Astrocyte (in vitro differentiated cells and primary cell): Measurements from ENCODE around the gene MIXL1. TPM values are rescaled to one million over a fixed set of nuclear protein-coding genes. Genes with fewer than 3 reads are reported as not detected.

Experiments
- DNase-seq: peaks from one replicate; pipeline ENCODE4 v3.0.0-alpha.2; 2010; ENCODE audit warnings: low read depth
- FAIRE-seq: peaks from 2 replicates; lab custom pipeline; 2011; peaks lifted over from hg19 to GRCh38; lab: Jason Lieb, UNC
- H2AFZ ChIP-seq: 2 replicates; pipeline ENCODE4 v1.6.0; 2012; ENCODE audit warnings: low read depth, low read length, inconsistent platforms
- H3K27ac ChIP-seq: 2 replicates; pipeline ENCODE4 v1.5.1; 2011; ENCODE audit warnings: low read depth, low read length, inconsistent platforms
- H3K27me3 ChIP-seq: 2 replicates; pipeline ENCODE4 v1.6.0; 2011; ENCODE audit warnings: low read length, inconsistent platforms; ENCODE audit not compliant: insufficient read depth
- H3K36me3 ChIP-seq: 2 replicates; pipeline ENCODE4 v1.5.1; 2011; ENCODE audit warnings: low read length, inconsistent platforms; ENCODE audit not compliant: insufficient read depth
- H3K4me1 ChIP-seq: 2 replicates; pipeline ENCODE4 v1.5.1; 2011; ENCODE audit warnings: low read length, inconsistent platforms; ENCODE audit not compliant: insufficient read depth
- H3K4me2 ChIP-seq: 2 replicates; pipeline ENCODE4 v1.6.0; 2012; ENCODE audit warnings: low read length, inconsistent platforms
- H3K4me3 ChIP-seq: 2 replicates; pipeline ENCODE4 v1.5.1; 2011; ENCODE audit warnings: low read depth, mild to moderate bottlenecking, low read length, inconsistent platforms; ENCODE audit not compliant: insufficient read depth
- H3K79me2 ChIP-seq: 2 replicates; pipeline ENCODE4 v1.6.0; 2012; ENCODE audit warnings: mild to moderate bottlenecking, low read length, inconsistent platforms; ENCODE audit not compliant: insufficient read depth
- H3K9ac ChIP-seq: 2 replicates; pipeline ENCODE4 v1.6.0; 2012; ENCODE audit warnings: mild to moderate bottlenecking, low read length, inconsistent platforms
- H3K9me3 ChIP-seq: 2 replicates; pipeline ENCODE4 v1.5.1; 2012; ENCODE audit warnings: low read depth, mild to moderate bottlenecking, low read length, inconsistent platforms; ENCODE audit not compliant: insufficient read depth
- H4K20me1 ChIP-seq: 2 replicates; pipeline ENCODE4 v1.6.0; 2012; ENCODE audit warnings: low read length, inconsistent platforms; ENCODE audit not compliant: insufficient read depth
- H3K27ac Mint-ChIP-seq: one replicate; pipeline ENCODE4 v1.8.0; 2021; ENCODE audit warnings: mild to moderate bottlenecking, mixed read lengths; ENCODE audit not compliant: unreplicated experiment
- H3K27me3 Mint-ChIP-seq: one replicate; pipeline ENCODE4 v1.8.0; 2021; ENCODE audit warnings: low read depth, mixed read lengths; ENCODE audit not compliant: unreplicated experiment
- H3K36me3 Mint-ChIP-seq: one replicate; pipeline ENCODE4 v1.8.0; 2021; ENCODE audit warnings: low read depth, mixed read lengths; ENCODE audit not compliant: unreplicated experiment
- H3K4me1 Mint-ChIP-seq: one replicate; pipeline ENCODE4 v1.8.0; 2021; ENCODE audit warnings: low read depth, mixed read lengths; ENCODE audit not compliant: unreplicated experiment
- H3K4me3 Mint-ChIP-seq: one replicate; pipeline ENCODE4 v1.8.0; 2021; ENCODE audit warnings: mild to moderate bottlenecking, moderate library complexity, mixed read lengths; ENCODE audit not compliant: unreplicated experiment
- H3K9me3 Mint-ChIP-seq: one replicate; pipeline ENCODE4 v1.8.0; 2021; ENCODE audit warnings: mild to moderate bottlenecking, mixed read lengths; ENCODE audit not compliant: unreplicated experiment
- EZH2 ChIP-seq: IDR thresholded peaks from 2 replicates; pipeline ENCODE4 v1.6.1; 2012; ENCODE audit warnings: mild to moderate bottlenecking, low read length, inconsistent platforms; ENCODE audit not compliant: insufficient read depth
- total RNA-seq: library from RNA; stranded (reverse); gene quantifications from 2 replicates; pipeline ENCODE4 v1.2.1, GENCODE V29; 2021
- TF ChIP-seq, protein P1 (sequence below): IDR thresholded peaks from 2 replicates; pipeline ENCODE4 v1.5.1; 2011; ENCODE audit warnings: low read depth, mild to moderate bottlenecking, inconsistent platforms, low read length, moderate library complexity; ENCODE audit not compliant: insufficient read depth

Gene MIXL1
- total RNA-seq, 1 donor from 2014 or later: 0.16 TPM

GRCh38 chr1:226186124-226187018 lies 37.1 kb upstream of the MIXL1 start, which contains the start of gene ACBD3:
ACBD3 (minus strand) TSS chr1:226186741; CDS start chr1:226186675, 66 bp downstream.
- peaks cover 57% of the 10 kb centered on the region for H3K79me2 ChIP-seq
- peak within 1 kb of the TSS; percentile 92 for H3K4me3 ChIP-seq
- Mint-ChIP-seq H3K36me3 (peaks cover 9% of the 10 kb centered on the region), H3K27me3 (no peaks in the 10 kb centered on the region), H3K9me3 (no peaks in the 10 kb centered on the region), H3K4me1 (peaks cover 20% of the 10 kb centered on the region), H3K27ac (peak within 1 kb of the TSS; percentile 66), H3K4me3 (peak within 1 kb of the TSS; percentile 96)
- peaks cover 41% of the 10 kb centered on the region for H4K20me1 ChIP-seq
- TF ChIP-seq EZH2: no peak
- TF ChIP-seq, protein P1, sequence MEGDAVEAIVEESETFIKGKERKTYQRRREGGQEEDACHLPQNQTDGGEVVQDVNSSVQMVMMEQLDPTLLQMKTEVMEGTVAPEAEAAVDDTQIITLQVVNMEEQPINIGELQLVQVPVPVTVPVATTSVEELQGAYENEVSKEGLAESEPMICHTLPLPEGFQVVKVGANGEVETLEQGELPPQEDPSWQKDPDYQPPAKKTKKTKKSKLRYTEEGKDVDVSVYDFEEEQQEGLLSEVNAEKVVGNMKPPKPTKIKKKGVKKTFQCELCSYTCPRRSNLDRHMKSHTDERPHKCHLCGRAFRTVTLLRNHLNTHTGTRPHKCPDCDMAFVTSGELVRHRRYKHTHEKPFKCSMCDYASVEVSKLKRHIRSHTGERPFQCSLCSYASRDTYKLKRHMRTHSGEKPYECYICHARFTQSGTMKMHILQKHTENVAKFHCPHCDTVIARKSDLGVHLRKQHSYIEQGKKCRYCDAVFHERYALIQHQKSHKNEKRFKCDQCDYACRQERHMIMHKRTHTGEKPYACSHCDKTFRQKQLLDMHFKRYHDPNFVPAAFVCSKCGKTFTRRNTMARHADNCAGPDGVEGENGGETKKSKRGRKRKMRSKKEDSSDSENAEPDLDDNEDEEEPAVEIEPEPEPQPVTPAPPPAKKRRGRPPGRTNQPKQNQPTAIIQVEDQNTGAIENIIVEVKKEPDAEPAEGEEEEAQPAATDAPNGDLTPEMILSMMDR: no peak
- FAIRE-seq: no peak
- no peaks in the 10 kb centered on the region for H3K36me3 ChIP-seq
- peak within 1 kb of the TSS; percentile 90 for H3K4me2 ChIP-seq
- peak within 1 kb of the TSS; percentile 85 for H3K27ac ChIP-seq
- peaks cover 14% of the 10 kb centered on the region for H3K4me1 ChIP-seq
- no peaks in the 10 kb centered on the region for H3K9me3 ChIP-seq
- H2AFZ ChIP-seq: peak within 1 kb of the TSS; percentile 77
- peak within 1 kb of the TSS; percentile 95 for H3K9ac ChIP-seq
- peak; percentile 78 for DNase-seq
- no peaks in the 10 kb centered on the region for H3K27me3 ChIP-seq

- Histone ChIP-seq H3K79me2 (peaks cover 51% of the 10 kb centered on the region), H4K20me1 (peaks cover 35% of the 10 kb centered on the region), H3K36me3 (no peaks in the 10 kb centered on the region), H3K4me2 (peak overlapping the region; percentile 90), H3K27me3 (no peaks in the 10 kb centered on the region), H3K4me3 (peak overlapping the region; percentile 92), H3K27ac (peak overlapping the region; percentile 85), H3K4me1 (peaks cover 13% of the 10 kb centered on the region), H3K9me3 (no peaks in the 10 kb centered on the region), H2AFZ (peak overlapping the region; percentile 77), H3K9ac (peak overlapping the region; percentile 95)
- no peak overlapping the region for H3K27ac Mint-ChIP-seq
- no peaks in the 10 kb centered on the region for H3K9me3 Mint-ChIP-seq
- peaks cover 16% of the 10 kb centered on the region for H3K4me1 Mint-ChIP-seq
- DNase-seq: no peak
- H3K27me3 Mint-ChIP-seq: no peaks in the 10 kb centered on the region
- H3K4me3 Mint-ChIP-seq: peak overlapping the region; percentile 91
- FAIRE-seq: no peak
- peaks cover 7% of the 10 kb centered on the region for H3K36me3 Mint-ChIP-seq
- TF ChIP-seq, protein P1: no peak
- TF ChIP-seq EZH2: no peak
Observed at GRCh38 chr1:226187019-226187322, 36.5 kb upstream of the MIXL1 start.

GRCh38 chr1:226187380-226187779 lies 36.1 kb upstream of the MIXL1 start:
- no peak for FAIRE-seq
- no peaks in the 10 kb centered on the region for H3K9me3 Mint-ChIP-seq
- Histone ChIP-seq H3K27me3 (no peaks in the 10 kb centered on the region), H3K9ac (peak overlapping the region; percentile 95), H3K36me3 (no peaks in the 10 kb centered on the region), H3K4me1 (peaks cover 9% of the 10 kb centered on the region), H3K27ac (no peak overlapping the region), H3K9me3 (no peaks in the 10 kb centered on the region), H3K79me2 (peaks cover 47% of the 10 kb centered on the region), H3K4me3 (peak overlapping the region; percentile 92), H4K20me1 (peaks cover 31% of the 10 kb centered on the region), H3K4me2 (peak overlapping the region; percentile 90), H2AFZ (peak overlapping the region; percentile 77)
- peak overlapping the region; percentile 91 for H3K4me3 Mint-ChIP-seq
- TF ChIP-seq, protein P1: no peak
- TF ChIP-seq EZH2: no peak
- peaks cover 12% of the 10 kb centered on the region for H3K4me1 Mint-ChIP-seq
- H3K36me3 Mint-ChIP-seq: peaks cover 7% of the 10 kb centered on the region
- H3K27me3 Mint-ChIP-seq: no peaks in the 10 kb centered on the region
- no peak for DNase-seq
- no peak overlapping the region for H3K27ac Mint-ChIP-seq
